A673 (cell line): ENCODE data around the gene MARK2.

Experiments
- CTCF ChIP-seq: fragments of 300-800, 200-600 bp; sonication (generic); conservative IDR thresholded peaks from 2 replicates; pipeline ENCODE4 v1.5.1; 2017; ENCODE audit warnings: low read depth, mild to moderate bottlenecking, antibody characterized with exemption, low read length, moderate library complexity, mixed read lengths
- EZH2 ChIP-seq: fragments of 200-600 bp; sonication (generic); IDR thresholded peaks from 2 replicates; pipeline ENCODE4 v1.6.1; 2017; ENCODE audit warnings: borderline replicate concordance, low read depth, mild to moderate bottlenecking, mixed read lengths, antibody characterized with exemption, low read length; ENCODE audit not compliant: poor library complexity, severe bottlenecking

DNA sequence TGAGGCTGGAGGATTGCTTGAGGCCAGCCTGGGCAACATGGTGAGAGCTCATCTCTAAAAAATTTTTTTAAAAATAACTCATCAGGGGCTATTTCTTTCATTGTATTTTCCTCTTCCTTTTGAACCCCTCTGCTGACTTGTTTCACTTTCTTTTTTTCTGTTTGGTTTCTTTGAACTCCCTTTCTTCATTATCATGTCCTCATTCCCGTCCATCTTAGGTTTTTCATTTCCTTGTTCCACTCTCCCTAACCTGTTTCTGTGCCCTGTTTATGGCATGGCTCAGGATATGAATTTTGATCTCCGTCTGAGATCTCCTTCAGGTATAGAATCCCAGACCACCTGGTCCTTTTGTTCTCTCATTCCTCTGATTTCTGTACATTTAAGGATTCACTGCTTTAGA lies 12.5 kb downstream of the MARK2 start:
- TF ChIP-seq CTCF (no peak), EZH2 (no peak)
